Epithelial cell of esophagus (primary cell): ENCODE data around the gene GDF9.

ENCODE experiments used
- DNase-seq: peaks from one replicate; pipeline ENCODE4 v3.0.0; 2010; ENCODE audit warnings: low read depth
- H3K4me3 ChIP-seq: 2 replicates; pipeline ENCODE4 v1.5.1; 2011; ENCODE audit warnings: mild to moderate bottlenecking, low read length, control low read depth
- CTCF ChIP-seq: IDR thresholded peaks from 2 replicates; pipeline ENCODE4 v1.5.1; 2011; ENCODE audit warnings: low read depth, mild to moderate bottlenecking, low read length, control low read depth, inconsistent platforms; ENCODE audit not compliant: insufficient read depth; ENCODE audit errors: missing control alignments

GDF9 gene

GRCh38 chr5:132873119-132873929 lies 7.1 kb upstream of the GDF9 start, which contains the start of gene LEAP2:
Gene LEAP2 (plus strand): TSS chr5:132873668. CDS start chr5:132873695, 27 bp downstream.
- no peak for TF ChIP-seq CTCF
- DNase-seq = no peak

GRCh38 chr5:132872788-132873118 lies 6.5 kb upstream of the GDF9 start:
- H3K4me3 ChIP-seq = no peak overlapping the region
- DNase-seq = no peak
- TF ChIP-seq CTCF = no peak

More at GRCh38 chr5:132873119-132873929, 7.1 kb upstream of the GDF9 start, which contains the start of gene LEAP2:
- no peak within 1 kb of the TSS for H3K4me3 ChIP-seq

- no peak for DNase-seq
- H3K4me3 ChIP-seq = no peak overlapping the region
- TF ChIP-seq CTCF = no peak
These were observed 5.4 kb upstream of the GDF9 start for GRCh38 chr5:132871459-132872284.

GRCh38 chr5:132870801-132871200 lies 4.5 kb upstream of the GDF9 start:
- no peak for DNase-seq
- TF ChIP-seq CTCF = no peak
- no peak overlapping the region for H3K4me3 ChIP-seq

- no peak for TF ChIP-seq CTCF
- no peak overlapping the region for H3K4me3 ChIP-seq
- no peak for DNase-seq
These were observed 2.5 kb upstream of the GDF9 start for GRCh38 chr5:132868754-132869153.

GRCh38 chr5:132867046-132867451 lies 780 bp upstream of the GDF9 start:
- no peak for TF ChIP-seq CTCF
- peak overlapping the region; percentile 84 for H3K4me3 ChIP-seq
- DNase-seq = no peak
